HG02610 (cell line): ENCODE results near the gene TMTC1.

Source experiments
- ATAC-seq: cut with Tn5 transposase; IDR thresholded peaks from one replicate; pipeline ENCODE4 v1.9.1; 2021; ENCODE audit warnings: mild to moderate bottlenecking, moderate library complexity; ENCODE audit not compliant: unreplicated experiment

Gene TMTC1

GRCh38 chr12:29713729-29714128, 70.0 kb downstream of the TMTC1 start:
- no peak for ATAC-seq

GRCh38 chr12:29711381-29711780, 72.4 kb downstream of the TMTC1 start:
- no peak for ATAC-seq

GRCh38 chr12:29710104-29710503, 73.6 kb downstream of the TMTC1 start:
- no peak for ATAC-seq

GRCh38 chr12:29709496-29710040, 74.2 kb downstream of the TMTC1 start:
- ATAC-seq = no peak

- ATAC-seq = no peak
Measured at GRCh38 chr12:29709054-29709453, 74.7 kb downstream of the TMTC1 start.

- ATAC-seq = no peak
Measured at GRCh38 chr12:29707846-29708245, 75.9 kb downstream of the TMTC1 start.

- ATAC-seq = no peak
Measured at GRCh38 chr12:29706311-29706710, 77.4 kb downstream of the TMTC1 start.

GRCh38 chr12:29703528-29703927, 80.2 kb downstream of the TMTC1 start:
- ATAC-seq = no peak

- no peak for ATAC-seq
Measured at GRCh38 chr12:29702972-29703371, 80.8 kb downstream of the TMTC1 start.

- ATAC-seq = no peak
Measured at GRCh38 chr12:29702222-29702621, 81.5 kb downstream of the TMTC1 start.

GRCh38 chr12:29700761-29701481, 82.8 kb downstream of the TMTC1 start:
- no peak for ATAC-seq

GRCh38 chr12:29698756-29699155, 85.0 kb downstream of the TMTC1 start:
- ATAC-seq = no peak

- ATAC-seq = no peak
Measured at GRCh38 chr12:29695800-29696199, 87.9 kb downstream of the TMTC1 start.

GRCh38 chr12:29695026-29695425, 88.7 kb downstream of the TMTC1 start:
- no peak for ATAC-seq

GRCh38 chr12:29694002-29694401, 89.7 kb downstream of the TMTC1 start:
- no peak for ATAC-seq

- ATAC-seq = peak; percentile 43
Measured at GRCh38 chr12:29692237-29692636, 91.5 kb downstream of the TMTC1 start.

- peak; percentile 45 for ATAC-seq
Measured at GRCh38 chr12:29691161-29691854, 92.4 kb downstream of the TMTC1 start.

GRCh38 chr12:29690728-29691127, 93.0 kb downstream of the TMTC1 start:
- no peak for ATAC-seq

GRCh38 chr12:29688914-29689313, 94.8 kb downstream of the TMTC1 start:
- ATAC-seq = no peak

- no peak for ATAC-seq
Measured at GRCh38 chr12:29682088-29682487, 101.7 kb downstream of the TMTC1 start.

GRCh38 chr12:29681370-29681769, 102.4 kb downstream of the TMTC1 start:
- ATAC-seq = no peak

- ATAC-seq = no peak
Measured at GRCh38 chr12:29676676-29677075, 107.1 kb downstream of the TMTC1 start.
